ENCODE data around the gene ANKRD55.

DNA sequence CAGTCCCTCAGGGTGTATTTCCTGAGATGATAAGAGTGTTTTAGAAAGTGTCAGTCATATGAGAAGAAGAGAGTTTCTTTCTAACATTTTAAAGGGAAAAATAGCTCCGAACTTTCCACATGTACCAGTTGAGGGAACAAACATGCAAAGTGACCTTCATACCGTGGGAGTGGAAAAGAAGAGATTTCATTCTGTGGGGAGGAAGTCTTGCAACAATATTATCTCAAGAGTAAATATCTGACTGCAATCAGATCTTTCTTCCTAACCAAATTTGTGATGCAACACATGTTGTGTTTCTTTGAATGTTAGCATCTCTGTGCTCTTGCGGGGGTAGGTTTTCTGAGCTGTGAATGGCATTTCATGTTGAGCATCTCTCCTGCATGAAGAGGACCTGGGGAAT lies 30.6 kb downstream of the ANKRD55 start:
- TF ChIP-seq, protein P1, sequence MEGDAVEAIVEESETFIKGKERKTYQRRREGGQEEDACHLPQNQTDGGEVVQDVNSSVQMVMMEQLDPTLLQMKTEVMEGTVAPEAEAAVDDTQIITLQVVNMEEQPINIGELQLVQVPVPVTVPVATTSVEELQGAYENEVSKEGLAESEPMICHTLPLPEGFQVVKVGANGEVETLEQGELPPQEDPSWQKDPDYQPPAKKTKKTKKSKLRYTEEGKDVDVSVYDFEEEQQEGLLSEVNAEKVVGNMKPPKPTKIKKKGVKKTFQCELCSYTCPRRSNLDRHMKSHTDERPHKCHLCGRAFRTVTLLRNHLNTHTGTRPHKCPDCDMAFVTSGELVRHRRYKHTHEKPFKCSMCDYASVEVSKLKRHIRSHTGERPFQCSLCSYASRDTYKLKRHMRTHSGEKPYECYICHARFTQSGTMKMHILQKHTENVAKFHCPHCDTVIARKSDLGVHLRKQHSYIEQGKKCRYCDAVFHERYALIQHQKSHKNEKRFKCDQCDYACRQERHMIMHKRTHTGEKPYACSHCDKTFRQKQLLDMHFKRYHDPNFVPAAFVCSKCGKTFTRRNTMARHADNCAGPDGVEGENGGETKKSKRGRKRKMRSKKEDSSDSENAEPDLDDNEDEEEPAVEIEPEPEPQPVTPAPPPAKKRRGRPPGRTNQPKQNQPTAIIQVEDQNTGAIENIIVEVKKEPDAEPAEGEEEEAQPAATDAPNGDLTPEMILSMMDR (IDR thresholded peaks at IDR 0.05; ENCODE audit: insufficient read depth, low read depth, low read length), result no peak
- no peak for TF ChIP-seq EZH2 (IDR thresholded peaks at IDR 0.05; ENCODE audit: insufficient read depth, low read length)
